Esophagus squamous epithelium (tissue), 5 donors: Measurements from ENCODE around the gene ARHGAP23. TPM values are rescaled to one million over a fixed set of nuclear protein-coding genes. Genes with fewer than 3 reads are reported as not detected.
A peak's percentile ranks its signal among the peaks of the same experiment; 100 is the strongest.

Experiments used
- DNase-seq: peaks from one replicate; lab custom pipeline; 2025; lab: John Stamatoyannopoulos, UW
- H3K27ac ChIP-seq, 4 donors: fragments of 200-600 bp; sonication (generic); one replicate each; pipeline ENCODE4 v1.5.1; 2016 to 2019; ENCODE audit warnings: mild to moderate bottlenecking in 1 of 4
- H3K27me3 ChIP-seq, 4 donors: fragments of 200-600 bp; sonication (generic); 1 replicate in 3 of 4; 2 replicates in 1 of 4; pipeline versions ENCODE4 v1.5.1 to v1.6.0; 2017 to 2021; ENCODE audit warnings: antibody characterized with exemption in 1 of 4
- H3K36me3 ChIP-seq, 3 donors: fragments of 200-600 bp; sonication (generic); one replicate each; pipeline ENCODE4 v1.5.1; 2016 to 2019
- H3K4me1 ChIP-seq, 3 donors: fragments of 200-600 bp; sonication (generic); one replicate each; pipeline ENCODE4 v1.5.1; 2017 to 2019
- H3K4me3 ChIP-seq, 4 donors: fragments of 200-600 bp; sonication (generic); 1 replicate in 3 of 4; 2 replicates in 1 of 4; pipeline ENCODE4 v1.5.1; 2016 to 2019; ENCODE audit warnings: mild to moderate bottlenecking in 2 of 4, moderate library complexity in 1 of 4
- H3K9me3 ChIP-seq, 3 donors: fragments of 200-600 bp; sonication (generic); one replicate each; pipeline ENCODE4 v1.5.1; 2016 to 2019
- POLR2A ChIP-seq, 4 donors: fragments of 450-650 bp; IDR thresholded peaks; one replicate each; pipeline ENCODE4 v1.6.1; 2017; ENCODE audit warnings: antibody characterized with exemption in 4 of 4, mild to moderate bottlenecking in 4 of 4, moderate library complexity in 3 of 4
- WGBS, 2 donors: methylation state at CpG; one replicate each; pipeline ENCODE4 v1.1.5; 2018; 5-methylcytosine and 5-hydroxymethylcytosine counted together
- intact Hi-C: fragments of 100-400 bp; cut with DNase I; formaldehyde crosslinking; loops from one replicate; pipeline ENCODE4 v1.15.0; 2022
- total RNA-seq, 4 donors: library from RNA; depleted of rRNA; stranded (reverse); fragments of >200 nt; gene quantifications; one replicate each; pipeline ENCODE4 v1.1.0, GENCODE V29; 2016
- TF ChIP-seq, protein P1 (sequence below), 6 experiments: fragments of 450-650 bp in 4 of 6; fragments of 200-600 bp in 2 of 6; sonication (generic) in 2 of 6; IDR thresholded peaks; one replicate each; pipeline ENCODE4 v1.5.1; 2016 to 2019; ENCODE audit warnings: antibody characterized with exemption in 6 of 6, mild to moderate bottlenecking in 4 of 6, moderate library complexity in 4 of 6
- donor health status: DM: yes; HTN: yes; CAD: no.

Gene ARHGAP23, protein sequence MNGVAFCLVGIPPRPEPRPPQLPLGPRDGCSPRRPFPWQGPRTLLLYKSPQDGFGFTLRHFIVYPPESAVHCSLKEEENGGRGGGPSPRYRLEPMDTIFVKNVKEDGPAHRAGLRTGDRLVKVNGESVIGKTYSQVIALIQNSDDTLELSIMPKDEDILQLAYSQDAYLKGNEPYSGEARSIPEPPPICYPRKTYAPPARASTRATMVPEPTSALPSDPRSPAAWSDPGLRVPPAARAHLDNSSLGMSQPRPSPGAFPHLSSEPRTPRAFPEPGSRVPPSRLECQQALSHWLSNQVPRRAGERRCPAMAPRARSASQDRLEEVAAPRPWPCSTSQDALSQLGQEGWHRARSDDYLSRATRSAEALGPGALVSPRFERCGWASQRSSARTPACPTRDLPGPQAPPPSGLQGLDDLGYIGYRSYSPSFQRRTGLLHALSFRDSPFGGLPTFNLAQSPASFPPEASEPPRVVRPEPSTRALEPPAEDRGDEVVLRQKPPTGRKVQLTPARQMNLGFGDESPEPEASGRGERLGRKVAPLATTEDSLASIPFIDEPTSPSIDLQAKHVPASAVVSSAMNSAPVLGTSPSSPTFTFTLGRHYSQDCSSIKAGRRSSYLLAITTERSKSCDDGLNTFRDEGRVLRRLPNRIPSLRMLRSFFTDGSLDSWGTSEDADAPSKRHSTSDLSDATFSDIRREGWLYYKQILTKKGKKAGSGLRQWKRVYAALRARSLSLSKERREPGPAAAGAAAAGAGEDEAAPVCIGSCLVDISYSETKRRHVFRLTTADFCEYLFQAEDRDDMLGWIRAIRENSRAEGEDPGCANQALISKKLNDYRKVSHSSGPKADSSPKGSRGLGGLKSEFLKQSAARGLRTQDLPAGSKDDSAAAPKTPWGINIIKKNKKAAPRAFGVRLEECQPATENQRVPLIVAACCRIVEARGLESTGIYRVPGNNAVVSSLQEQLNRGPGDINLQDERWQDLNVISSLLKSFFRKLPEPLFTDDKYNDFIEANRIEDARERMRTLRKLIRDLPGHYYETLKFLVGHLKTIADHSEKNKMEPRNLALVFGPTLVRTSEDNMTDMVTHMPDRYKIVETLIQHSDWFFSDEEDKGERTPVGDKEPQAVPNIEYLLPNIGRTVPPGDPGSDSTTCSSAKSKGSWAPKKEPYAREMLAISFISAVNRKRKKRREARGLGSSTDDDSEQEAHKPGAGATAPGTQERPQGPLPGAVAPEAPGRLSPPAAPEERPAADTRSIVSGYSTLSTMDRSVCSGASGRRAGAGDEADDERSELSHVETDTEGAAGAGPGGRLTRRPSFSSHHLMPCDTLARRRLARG (N-terminal part only)
- 100 to 1,000 TPM in 2 of 4 donors, 10 to 100 TPM in 2; 75.3 to 180 (median 102) TPM for total RNA-seq

DNA sequence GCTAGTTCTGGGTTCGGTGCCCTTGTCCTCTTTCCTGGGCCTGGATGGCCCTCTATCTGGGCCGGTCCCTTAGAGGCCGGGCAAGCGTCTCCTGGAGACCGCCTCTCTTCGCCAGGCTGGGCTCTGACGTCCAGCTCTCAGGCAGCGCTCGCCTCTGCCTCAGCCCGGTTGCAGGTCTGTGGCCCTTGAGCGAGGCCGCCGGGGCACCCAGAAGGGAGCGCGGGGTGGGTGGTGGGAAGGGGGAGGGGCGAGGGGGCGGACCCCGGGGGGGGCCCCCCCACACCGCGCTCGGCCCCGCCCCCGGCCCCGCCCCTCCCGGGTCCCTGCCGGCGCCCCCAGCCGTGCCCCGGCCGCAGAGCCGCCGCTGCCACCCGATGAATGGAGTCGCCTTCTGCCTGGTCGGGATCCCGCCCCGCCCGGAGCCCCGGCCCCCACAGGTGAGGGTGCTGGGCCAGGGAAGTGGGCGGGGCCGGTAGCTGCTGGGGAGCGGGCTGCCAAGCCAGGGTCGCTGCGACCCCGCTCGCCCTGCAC, at the start of gene ARHGAP23:
Gene ARHGAP23, plus strand, starts transcription at position 353 of the 531 bp plus-strand sequence. Its CDS starts 22 bp downstream, at position 375.
- Histone ChIP-seq H3K27me3 (no peaks in the 10 kb centered on the region), H3K4me1 (peaks cover 22 to 80% (median 28%) of the 10 kb centered on the region in 3 donors), H3K4me3 (peak within 1 kb of the TSS; percentile 58 to 97 (median 76)), H3K36me3 (no peaks in the 10 kb centered on the region), H3K9me3 (no peaks in the 10 kb centered on the region), H3K27ac (peak within 1 kb of the TSS; percentile 82 to 95 (median 86))
- 0% methylated on average over 2 to 4 of the region's 46 CpGs for WGBS, 2 donors
- TF ChIP-seq, protein P1, sequence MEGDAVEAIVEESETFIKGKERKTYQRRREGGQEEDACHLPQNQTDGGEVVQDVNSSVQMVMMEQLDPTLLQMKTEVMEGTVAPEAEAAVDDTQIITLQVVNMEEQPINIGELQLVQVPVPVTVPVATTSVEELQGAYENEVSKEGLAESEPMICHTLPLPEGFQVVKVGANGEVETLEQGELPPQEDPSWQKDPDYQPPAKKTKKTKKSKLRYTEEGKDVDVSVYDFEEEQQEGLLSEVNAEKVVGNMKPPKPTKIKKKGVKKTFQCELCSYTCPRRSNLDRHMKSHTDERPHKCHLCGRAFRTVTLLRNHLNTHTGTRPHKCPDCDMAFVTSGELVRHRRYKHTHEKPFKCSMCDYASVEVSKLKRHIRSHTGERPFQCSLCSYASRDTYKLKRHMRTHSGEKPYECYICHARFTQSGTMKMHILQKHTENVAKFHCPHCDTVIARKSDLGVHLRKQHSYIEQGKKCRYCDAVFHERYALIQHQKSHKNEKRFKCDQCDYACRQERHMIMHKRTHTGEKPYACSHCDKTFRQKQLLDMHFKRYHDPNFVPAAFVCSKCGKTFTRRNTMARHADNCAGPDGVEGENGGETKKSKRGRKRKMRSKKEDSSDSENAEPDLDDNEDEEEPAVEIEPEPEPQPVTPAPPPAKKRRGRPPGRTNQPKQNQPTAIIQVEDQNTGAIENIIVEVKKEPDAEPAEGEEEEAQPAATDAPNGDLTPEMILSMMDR (IDR thresholded peaks at IDR 0.05), result no peak
- TF ChIP-seq POLR2A (IDR thresholded peaks at IDR 0.05), result peak in 1 of 4 donors; percentile 16
- intact Hi-C loops, result loop anchor here (10.0 kb wide), 1 partner anchor 227 kb away; no protein-coding TSS in a partner anchor
- DNase-seq, result no peak

DNA sequence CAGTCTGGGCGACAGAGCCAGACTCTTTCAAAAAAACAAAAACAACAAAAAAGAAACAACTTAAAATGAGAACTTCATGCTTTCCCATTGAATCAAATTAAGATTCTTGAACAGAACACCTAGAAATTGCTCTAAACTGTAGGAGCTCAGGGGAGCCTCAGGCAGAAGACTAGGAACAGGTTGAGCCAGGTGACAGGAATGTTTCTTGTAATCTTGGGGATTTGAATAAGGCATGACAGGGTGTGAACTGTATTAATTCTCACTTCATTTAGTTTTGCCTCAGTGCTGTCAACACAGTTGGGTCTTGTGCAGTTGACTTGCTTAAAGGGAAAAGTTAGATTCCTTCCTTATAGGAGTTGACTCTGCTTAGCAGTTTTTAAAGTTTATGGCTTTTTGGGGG, 48.8 kb upstream of the ARHGAP23 start:
- peak overlapping the region in 2 of 4 donors; percentile 51 to 55 for H3K27ac ChIP-seq
- 65% methylated on average over 1 of the region's 1 CpG; no CpG with 5 or more reads in 1 of the 2 donors for WGBS, 2 donors
- H3K27me3 ChIP-seq, result no peaks in the 10 kb centered on the region
- DNase-seq, result no peak
- H3K4me3 ChIP-seq, result no peak overlapping the region
- TF ChIP-seq, protein P1 (IDR thresholded peaks at IDR 0.05), result no peak
- intact Hi-C loops, result no loop called here
- H3K4me1 ChIP-seq, result peaks cover 0 to 18% (median 0%) of the 10 kb centered on the region in 3 donors
- H3K9me3 ChIP-seq, result no peaks in the 10 kb centered on the region
- peaks cover 0 to 66% (median 7%) of the 10 kb centered on the region in 3 donors for H3K36me3 ChIP-seq

DNA sequence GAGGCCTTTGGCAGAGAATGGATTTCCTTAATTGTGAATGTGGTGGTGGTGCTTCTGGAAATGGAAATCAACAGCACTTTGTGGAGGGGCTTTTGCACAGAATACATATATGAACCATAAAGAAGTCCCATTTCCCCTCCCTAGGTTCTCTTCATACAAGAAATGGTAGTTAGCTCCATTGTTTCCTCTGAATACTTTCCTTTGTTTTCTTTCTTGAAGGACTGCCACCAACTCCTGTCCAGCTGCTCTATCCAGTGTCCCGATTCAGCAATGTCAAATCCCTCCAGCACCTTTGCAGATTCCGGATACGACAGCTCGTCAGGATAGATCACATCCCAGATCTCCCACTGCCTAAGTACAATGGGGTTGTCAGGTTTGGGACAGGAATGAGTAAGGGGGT, 33.2 kb upstream of the ARHGAP23 start:
- Histone ChIP-seq H3K4me1 (no peaks in the 10 kb centered on the region), H3K9me3 (no peaks in the 10 kb centered on the region), H3K36me3 (peaks cover 0 to 68% (median 34%) of the 10 kb centered on the region in 3 donors), H3K4me3 (no peak overlapping the region), H3K27ac (no peak overlapping the region), H3K27me3 (no peaks in the 10 kb centered on the region)
- TF ChIP-seq, protein P1 (IDR thresholded peaks at IDR 0.05), result no peak
- no peak for TF ChIP-seq POLR2A (IDR thresholded peaks at IDR 0.05)
- WGBS, 2 donors, result 80 to 92% methylated on average over 3 to 4 of the region's 4 CpGs
- no peak for DNase-seq
- intact Hi-C loops, result no loop called here

DNA sequence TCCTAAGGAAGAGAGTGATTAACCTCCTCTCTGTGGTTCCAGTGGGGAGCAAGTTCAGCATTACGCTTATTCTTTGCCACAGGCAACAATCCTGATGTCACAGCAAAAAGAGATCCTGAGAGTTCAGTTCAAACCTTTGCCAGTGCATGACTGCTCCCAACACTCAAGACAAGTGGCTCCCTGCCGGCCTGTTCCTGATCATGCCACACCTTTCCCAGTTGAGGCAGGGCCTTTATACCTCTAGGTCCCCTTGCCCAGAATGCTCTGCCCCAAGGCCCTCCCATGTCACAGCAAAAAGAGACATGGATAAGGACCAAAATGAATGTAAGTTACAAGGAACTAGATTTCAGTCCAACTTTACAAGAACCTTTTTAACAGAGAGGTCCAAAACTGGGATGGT, 31.0 kb upstream of the ARHGAP23 start:
- Histone ChIP-seq H3K27me3 (no peaks in the 10 kb centered on the region), H3K4me1 (no peaks in the 10 kb centered on the region), H3K4me3 (no peak overlapping the region), H3K9me3 (no peaks in the 10 kb centered on the region), H3K36me3 (peaks cover 0 to 90% (median 41%) of the 10 kb centered on the region in 3 donors), H3K27ac (no peak overlapping the region)
- WGBS, 2 donors, result 80 to 84% methylated on average over 1 to 2 of the region's 2 CpGs
- DNase-seq, result no peak
- TF ChIP-seq, protein P1 (IDR thresholded peaks at IDR 0.05), result no peak
- intact Hi-C loops, result no loop called here
